ENCODE results near the gene TBC1D19.
"Not testable (repeated sequence)": the region's sequence is repeated elsewhere in the genome, so short reads cannot be mapped to it uniquely, and the experiment has no call there.

The TBC1D19 gene

DNA sequence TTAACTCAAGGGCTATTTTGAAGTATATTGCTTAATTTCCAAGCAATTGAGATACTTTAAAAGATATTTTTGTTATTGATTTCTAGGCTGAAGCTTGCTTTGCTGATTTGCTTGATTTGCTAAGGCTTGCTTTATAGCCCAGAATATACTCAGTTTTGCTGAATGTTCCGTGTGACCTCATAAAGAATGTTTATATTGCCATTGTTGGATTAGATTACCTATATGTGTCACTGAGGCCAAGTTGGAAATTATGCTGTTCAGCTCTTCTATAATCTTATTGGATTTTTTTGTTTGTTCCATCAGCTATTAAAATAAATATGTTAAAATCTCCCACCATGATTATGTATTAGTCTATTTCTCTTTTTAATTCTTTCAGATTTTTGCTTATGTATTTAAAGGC, 13.0 kb downstream of the TBC1D19 start:
- DNase-seq (ENCODE audit: low read depth): no peak

DNA sequence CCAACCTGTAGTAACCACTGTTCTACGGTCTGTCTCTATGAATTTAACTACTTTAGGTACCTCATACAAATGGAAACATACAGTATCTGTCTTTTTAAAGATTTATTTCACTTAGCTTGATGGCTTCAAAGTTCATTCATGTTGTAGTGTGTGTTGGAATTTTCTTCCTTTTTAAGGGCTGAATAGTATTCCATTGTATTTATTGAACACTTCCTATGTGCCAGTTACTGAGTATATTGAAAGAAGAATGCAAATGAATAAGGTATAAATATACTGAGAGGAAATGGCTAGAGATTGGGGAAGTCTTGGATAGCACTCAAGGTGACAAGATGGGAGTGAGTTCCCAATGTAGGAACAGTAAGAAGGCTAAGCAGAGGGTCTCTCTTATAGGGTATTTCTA, 17.3 kb downstream of the TBC1D19 start:
- DNase-seq (ENCODE audit: low read depth): no peak

DNA sequence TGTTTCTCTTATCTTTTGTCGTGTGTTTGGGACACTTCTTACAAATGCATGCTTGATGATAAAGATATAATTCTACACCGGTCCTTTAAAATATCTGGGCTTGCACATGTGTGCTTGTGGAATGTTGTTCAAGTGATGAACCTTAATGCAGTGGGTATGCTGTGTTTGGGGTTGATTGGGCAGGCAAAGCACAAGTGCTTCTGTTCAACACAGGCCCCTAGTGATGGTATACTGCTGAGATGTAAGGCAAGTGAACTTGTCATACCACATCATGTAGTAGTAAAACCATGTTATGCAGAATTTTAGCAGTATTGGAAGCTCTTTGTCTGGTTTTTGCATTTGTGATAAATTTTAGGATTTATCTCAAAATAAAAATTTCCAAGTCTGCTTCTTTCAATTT, 23.9 kb downstream of the TBC1D19 start:
- no peak for DNase-seq (ENCODE audit: low read depth)

DNA sequence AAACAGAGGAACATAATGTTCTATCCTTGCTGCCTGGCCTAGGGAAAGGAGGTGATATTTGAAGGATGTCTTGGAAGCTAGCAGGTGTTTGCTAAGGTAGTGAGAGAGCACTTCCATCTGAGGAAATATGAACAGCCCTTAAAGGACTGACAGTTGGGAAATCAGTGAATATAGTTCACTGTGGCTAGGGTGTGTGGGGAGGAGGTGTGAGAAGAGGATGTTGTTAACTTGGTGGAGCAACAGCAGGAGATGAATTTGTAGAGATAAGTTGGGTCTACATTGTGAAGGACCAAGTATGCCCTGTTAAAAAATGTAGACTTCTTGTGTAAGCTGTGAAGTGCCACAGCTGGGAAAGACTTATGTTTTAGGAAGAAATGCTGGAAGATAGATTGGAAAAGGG, 25.5 kb downstream of the TBC1D19 start:
- no peak for DNase-seq (ENCODE audit: low read depth)

DNA sequence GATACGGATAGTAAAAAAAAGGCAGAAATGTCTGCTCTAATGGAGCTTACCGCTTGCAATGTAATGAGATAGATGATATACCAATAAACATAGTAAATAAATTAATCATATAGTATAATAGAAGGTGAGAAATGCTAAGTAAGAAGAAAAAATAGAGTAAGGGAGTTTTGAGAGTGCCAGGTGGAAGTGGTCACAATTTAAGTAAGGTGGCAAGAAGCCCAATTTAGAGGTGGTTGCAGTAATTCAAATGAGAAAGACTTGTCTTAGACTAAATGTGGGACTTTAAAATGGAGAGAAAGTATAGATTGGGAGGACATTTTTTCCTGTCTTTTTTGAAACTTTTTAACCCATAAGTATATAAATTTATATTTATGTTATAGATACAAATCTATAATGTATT, 26.0 kb downstream of the TBC1D19 start:
- no peak for DNase-seq (ENCODE audit: low read depth)

DNA sequence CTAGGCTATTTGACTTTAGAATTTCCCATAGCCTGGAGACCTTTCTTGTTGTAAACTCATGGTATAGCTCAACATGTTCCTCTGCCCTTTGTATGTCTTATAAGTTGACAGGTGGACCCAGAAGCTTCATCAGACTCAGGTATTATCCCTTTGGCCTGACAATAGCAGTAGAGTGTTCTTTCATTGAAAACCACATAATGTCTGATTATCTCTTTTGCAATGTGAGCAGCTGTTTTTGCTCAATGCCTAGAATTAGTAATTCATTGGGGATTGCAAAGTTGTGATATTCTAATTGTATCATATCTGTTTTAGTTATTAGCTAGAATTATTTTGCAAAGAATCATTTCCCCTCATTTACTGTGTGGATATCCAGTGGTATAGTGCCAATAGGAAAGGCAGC, 27.5 kb downstream of the TBC1D19 start:
- DNase-seq (ENCODE audit: low read depth): no peak

DNA sequence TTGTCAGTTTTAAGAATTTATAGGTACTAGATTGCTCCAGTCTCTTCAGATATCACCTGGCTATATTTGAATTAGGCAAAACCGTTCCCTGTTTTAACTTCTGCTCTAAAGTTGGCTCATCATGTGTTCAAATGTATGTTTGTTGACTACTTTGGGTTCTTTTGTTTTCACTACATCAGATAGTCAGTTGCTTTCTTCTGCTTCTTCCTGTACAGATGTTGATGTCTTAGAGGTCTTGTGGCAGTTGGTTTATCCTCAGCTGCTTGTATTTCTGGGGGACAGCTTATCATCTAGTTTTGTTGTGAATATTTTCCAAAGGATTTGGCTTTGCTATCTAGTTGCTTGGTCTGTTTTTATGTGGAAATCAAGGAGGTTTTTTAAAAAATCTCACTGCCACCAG, 28.0 kb downstream of the TBC1D19 start:
- DNase-seq (ENCODE audit: low read depth): no peak

DNA sequence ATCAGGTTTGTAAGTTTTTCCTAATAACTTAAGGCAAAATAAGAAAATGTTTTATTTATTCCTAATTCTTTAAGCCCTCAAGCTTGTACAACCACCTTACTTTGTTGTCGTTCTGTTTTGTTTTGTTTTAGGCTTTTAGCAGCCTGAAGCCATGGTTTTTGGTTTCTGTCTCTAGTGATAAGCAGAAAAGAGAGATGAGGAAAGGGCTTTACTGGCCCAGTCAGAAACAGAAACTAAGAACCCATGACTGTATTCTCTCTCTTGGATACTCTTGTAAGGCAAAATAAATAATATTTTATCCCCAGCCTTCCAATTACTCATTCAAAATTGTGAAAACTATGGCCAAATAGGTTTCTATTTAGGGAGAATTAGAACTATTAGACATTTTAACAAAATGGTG, 29.4 kb downstream of the TBC1D19 start:
- DNase-seq (ENCODE audit: low read depth): no peak

DNA sequence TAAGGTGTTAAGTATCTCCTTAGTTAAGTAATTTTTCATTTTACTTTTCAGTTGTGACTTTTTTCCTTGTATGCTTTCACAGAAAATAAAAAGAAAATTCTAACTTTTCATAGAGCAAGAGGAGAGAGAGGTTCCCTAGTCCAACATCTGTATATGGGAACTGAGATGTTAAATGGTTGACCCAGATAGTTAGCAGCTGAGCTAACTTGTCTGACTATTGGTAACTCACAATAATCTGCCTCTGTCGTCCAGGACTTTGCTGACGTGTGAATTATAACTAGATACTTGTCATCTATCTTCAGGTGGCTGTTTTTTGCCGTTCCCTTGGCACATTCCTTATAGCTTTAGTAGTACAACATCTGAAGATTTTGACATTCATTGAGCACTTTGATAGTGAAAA, 29.9 kb downstream of the TBC1D19 start:
- DNase-seq (ENCODE audit: low read depth): no peak

DNA sequence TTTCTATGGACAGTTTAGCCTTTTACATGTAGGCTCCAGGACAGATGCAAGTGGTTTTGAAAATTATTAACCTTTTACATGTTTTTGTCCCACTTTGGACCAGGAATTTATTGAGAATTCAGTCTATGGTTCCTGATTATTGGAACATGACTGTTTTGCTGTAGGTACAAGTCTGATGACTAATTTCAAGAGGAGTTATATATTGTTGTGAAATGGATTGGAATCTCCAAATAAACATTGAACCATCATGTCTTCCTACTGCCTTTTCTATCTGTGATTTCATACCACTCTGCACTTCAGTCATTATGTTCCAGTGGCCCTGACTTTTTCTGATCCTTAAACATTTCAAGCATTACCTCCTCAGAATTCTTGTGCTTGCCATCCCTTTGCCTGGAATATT, 35.9 kb downstream of the TBC1D19 start:
- DNase-seq (ENCODE audit: low read depth): no peak

DNA sequence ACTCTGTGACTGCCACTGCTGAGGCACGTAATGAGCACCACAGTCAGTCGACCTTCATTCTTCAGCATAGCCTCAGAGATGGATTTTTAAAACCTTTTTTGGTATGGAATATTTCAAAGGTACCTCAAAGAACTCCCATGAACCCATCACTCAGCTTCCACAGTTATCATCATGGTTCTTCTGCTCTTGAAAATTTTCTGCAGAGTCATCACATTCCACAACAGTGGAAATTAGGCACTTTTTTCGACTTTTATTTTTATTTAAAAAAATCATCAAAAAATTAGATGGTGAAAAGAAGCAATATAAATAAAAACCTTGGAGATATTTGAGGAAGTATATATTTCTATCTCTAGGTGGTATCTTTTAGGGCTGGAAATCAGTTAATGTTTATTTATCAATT, 37.5 kb downstream of the TBC1D19 start:
- no peak for DNase-seq (ENCODE audit: low read depth)

DNA sequence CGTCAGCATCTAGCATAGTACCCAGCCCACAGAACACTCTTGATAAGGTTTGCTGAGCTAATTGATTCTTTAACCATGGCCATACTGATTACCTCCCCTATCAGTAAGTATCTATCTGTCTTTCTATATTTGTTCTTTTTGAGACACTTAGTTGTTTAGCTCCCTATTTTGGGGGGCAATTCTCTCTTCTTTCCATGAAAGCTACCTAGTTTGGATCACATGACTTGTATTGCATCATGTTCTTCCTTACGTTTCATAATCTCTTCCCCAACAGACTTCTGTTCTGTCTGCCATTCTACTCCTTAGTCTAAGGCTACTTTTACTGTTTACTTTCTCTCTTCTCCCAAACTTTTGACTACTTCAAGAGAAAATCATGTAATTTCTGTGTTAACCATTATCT, 39.0 kb downstream of the TBC1D19 start:
- no peak for DNase-seq (ENCODE audit: low read depth)

DNA sequence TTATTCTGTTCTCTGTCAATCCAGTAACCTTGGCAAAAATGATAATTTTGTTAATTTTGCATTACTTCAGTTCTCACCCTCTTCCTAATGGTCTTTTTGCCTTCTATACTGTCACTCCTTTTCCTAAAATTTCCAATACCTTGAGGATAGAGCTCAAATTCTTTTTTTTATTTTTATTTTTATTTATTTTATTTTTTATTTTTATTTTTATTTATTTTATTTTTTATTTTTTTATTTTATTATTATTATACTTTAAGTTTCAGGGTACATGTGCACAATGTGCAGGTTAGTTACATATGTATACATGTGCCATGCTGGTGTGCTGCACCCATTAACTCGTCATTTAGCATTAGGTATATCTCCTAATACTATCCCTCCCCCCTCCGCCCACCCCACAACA, 42.8 kb downstream of the TBC1D19 start:
- DNase-seq (ENCODE audit: low read depth): not testable (repeated sequence)

DNA sequence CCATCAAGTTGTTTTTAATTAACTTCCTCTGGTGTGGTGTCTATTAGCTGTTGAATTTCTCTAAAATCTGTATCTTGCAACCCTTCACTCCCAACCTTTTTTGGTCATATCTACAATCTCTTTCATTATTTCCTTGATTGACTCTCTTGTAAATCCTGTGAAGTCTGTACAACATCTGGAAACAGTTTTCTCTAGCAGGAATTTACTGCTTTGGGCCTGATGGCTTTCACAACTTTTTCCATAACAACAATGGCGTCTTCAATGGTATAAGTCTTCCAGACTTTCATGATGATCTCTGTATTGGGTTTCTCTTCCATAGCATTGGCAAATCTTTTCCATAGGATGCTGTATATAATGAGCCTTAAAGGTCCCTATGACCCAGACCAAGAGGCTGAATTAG, 49.0 kb downstream of the TBC1D19 start:
- DNase-seq (ENCODE audit: low read depth): no peak

DNA sequence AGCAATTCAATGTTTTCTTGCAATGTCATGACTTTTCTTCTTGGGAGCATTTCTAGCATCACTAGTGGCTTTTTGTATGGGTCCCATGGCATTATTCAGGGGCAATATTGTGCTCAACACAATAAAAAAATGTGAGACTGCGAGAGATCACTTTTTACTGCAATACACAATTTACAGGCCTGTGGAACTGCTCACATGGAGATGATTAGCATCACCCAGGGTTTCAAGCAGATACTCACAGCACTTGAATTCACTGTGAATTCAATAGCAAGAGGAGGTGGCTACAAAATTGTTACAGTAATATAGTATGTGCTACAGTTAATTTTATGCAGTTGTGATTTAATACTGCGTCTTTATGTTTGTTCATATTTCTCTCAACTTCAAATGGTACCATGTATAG, 50.4 kb downstream of the TBC1D19 start:
- DNase-seq (ENCODE audit: low read depth): no peak

DNA sequence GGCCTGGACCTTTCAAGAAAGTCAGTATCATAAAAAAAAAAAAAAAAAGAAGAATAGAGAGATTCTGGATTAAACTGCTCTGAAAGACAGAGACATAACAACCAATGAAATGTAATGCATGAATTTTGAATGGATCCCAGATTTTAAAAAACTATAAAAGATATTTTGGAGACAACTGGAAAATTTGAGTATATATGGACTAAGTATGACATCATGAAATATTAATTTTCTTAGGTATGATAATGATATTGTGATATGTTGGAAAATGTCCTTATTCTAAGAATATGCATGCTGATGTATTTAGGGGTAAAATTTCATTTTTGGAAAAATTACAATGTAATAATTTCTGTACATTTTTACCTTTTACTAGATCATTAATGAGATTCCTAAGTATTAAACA, 52.6 kb downstream of the TBC1D19 start:
- DNase-seq (ENCODE audit: low read depth): no peak

DNA sequence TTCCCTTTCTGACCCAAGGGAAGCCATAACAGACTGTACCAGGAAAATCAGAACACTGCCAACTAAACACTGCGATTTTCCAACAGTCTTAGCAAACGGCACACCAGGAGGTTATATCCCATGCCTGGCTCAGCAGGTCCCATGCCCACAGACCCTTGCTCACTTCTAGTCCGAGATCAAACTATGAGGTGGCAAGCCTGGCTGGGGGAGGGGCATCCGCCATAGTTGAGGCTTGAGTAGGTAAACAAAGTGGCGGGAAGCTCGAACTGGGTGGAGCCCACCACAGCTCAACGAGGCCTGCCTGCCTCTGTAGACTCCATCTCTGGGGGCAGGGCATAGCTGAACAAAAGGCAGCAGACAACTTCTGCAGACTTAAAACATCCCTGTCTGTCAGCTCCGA, 56.8 kb downstream of the TBC1D19 start:
- DNase-seq (ENCODE audit: low read depth): not testable (repeated sequence)

DNA sequence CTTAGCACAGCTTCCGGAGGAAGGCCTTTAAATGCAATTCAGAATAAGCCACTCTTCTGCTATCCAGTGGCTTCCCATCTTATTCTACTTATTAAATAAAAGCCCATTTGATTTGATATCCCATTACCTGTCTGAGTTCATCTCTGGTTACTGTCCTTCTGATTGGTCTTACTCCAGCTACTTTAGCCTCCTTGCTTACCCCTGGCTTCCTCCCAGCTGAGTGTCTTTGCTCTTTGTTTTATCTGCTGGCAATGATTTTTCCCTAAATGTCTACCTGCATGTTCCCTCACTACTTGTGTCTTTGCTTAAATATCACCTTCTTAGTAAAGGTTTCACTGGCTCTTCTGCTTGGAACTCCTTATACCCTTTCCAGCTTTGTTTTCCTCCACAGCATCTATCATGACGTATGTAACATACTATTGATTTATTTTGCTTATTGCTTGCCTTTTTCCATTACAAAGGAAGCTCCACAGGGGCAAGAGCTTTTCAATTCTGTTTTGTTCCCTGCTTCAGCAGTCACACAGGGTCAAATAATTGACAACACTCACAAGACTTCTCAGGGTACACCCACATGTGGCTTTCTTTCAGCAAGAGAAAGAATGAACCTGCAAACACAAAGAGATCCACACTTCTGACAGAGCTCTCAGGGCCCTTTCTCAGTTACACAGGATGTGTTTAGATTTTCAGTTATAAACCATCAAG, 63.8 kb downstream of the TBC1D19 start:
- DNase-seq (ENCODE audit: low read depth): no peak

DNA sequence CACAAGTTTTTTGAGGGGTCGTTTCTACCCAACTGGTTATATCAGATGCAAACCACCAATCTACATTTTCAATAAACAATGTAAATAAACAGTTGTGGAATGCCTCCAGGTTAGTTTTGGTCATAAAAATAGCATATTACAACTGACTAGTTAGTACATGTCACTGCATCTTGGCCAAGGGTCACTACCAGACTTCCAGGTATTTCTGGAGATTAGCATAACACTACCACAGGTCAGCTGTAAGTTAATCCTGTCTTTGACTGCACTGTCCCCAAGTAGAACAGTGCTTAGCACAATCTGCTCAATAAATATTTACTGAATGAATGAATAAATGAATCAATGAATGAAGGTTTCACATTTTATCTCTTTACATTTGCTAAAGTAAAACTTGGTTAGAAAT, 64.4 kb downstream of the TBC1D19 start:
- DNase-seq (ENCODE audit: low read depth): no peak

DNA sequence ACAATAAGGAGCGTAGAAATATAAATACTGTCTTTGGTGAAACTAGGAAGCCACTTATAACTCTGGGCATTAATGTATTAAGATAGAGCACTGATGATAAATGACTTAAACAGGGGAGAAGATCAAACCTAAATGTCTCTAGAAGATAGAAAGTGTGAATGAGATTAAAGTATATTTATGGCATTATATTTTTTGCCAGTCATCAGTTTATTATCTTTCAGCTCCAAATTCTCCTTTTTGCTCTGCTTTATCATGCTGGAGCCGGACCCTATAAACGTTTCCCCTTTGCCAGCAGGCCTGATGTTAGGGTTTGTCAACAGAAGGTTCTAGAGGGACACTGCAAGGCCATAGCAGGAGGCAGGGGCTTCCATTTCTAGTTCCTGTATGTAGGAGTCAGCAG, 76.4 kb downstream of the TBC1D19 start:
- no peak for DNase-seq (ENCODE audit: low read depth)

DNA sequence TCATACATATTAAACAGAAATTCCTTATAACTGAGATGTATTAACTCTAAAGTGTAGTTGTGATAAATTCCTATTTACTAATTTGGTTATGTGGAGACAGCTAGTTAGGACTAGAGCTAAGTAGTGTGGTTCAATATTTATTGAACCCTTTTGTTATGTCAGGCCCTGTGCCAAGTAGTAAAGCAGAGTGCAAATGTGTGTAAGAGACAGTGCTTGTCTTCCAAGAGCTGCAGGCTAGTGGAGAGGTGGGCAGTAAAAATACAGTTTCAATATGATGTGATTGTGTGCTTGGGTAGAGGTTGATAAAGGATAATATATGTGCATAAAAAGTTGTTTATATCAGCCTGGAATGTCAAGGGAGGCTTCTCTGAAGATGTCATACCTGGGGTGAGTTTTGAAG, 80.0 kb downstream of the TBC1D19 start:
- no peak for DNase-seq (ENCODE audit: low read depth)

DNA sequence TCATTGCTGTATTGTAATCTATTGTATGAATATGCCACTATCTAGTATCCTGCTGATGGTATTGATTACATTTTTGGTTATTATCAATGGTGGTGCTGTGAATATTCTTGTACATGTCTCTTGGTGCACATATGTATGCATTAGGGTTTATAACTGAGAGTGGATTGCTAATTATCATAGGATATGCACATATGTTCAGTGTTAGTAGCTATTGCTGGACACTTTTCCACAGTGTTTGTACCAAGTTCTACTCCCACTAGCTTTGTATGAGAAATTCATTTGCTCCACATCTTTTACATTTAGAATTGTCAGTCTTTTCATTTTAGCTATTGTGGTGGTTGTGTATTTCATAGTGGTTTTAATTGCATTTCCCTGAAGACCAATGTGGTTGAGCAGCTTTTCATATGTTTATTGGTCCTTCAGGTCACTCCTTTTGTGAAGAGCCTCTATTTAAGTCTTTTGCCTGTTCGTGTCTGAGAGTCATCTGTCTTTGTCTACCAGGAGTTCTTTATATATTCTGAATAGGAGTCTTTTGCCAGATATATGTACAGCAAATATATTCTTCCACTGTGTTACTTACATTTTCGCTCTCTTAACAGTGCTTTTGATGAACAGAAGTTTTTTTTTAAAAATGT, 87.1 kb downstream of the TBC1D19 start:
- DNase-seq (ENCODE audit: low read depth): no peak

DNA sequence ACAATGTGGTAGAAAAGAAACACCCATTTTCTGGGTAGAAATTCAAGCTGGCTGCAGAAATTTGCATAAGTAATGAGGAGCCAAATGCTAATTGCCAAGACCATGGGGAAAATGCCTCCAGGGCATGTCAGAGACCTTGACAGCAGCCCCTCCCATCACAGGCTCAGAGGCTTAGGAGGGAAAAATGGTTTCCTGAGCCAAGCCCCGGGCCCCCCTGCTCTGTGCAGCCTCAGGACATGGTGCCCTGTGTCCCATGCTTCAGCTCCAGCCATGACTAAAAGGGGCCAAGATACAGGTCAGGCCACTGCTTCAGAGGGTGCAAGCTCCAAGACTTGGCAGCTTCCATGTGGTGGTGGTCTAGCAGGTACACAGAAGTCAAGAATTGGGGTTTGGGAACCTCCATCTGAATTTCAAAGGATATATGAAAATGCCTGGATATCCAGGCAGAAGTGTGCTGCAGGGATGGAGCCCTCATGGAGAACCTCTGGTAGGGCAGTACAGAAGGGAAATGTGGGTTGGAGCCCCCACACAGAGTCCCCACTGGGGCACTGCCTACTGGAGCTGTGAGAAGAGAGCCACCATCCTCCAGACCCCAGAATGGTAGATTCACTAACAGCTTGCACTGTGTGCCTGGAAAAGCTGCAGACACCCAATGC, 95.3 kb downstream of the TBC1D19 start:
- DNase-seq (ENCODE audit: low read depth): not testable (repeated sequence)

DNA sequence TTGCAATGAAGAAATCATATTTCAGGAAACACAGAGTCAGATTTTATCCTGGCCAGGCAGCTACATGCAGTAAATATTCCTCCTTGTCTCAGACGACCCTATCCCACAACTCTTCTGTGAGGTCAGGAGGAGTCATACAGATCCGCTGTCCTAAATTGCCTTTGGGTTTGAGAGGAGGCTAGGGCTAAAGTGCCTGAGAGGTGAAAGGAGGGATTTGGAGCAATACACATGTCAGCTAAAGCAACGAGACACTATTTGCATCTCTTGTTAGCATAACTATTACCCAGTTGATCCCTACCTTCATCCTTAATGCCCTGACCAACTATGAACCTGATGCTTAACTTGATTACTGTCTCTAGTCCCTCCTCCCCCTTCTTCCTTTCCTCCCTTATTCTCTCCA, 98.6 kb downstream of the TBC1D19 start:
- DNase-seq (ENCODE audit: low read depth): no peak

Measured in stimulated activated CD8-positive, alpha-beta memory T cell treated with anti-CD3 and anti-CD28 coated beads, Interleukin-15, amount 100 ng/mL, for 24 hours (primary cell).